T-helper 2 cell treated with Interferon-gamma antibody and Interleukin-4, amounts not matched to agents 5 μg/mL and 100 μg/mL, for 36 hours (primary cell): Measurements from ENCODE around the gene NMNAT3.

Experiments used
- DNase-seq: peaks from one replicate; pipeline ENCODE4 v3.0.0; 2021; ENCODE audit warnings: low spot score
- H3K27ac Mint-ChIP-seq: one replicate; pipeline ENCODE4 v1.8.0; 2021; ENCODE audit warnings: mild to moderate bottlenecking, mixed read lengths
- H3K27me3 Mint-ChIP-seq: one replicate; pipeline ENCODE4 v1.8.0; 2021; ENCODE audit warnings: low read depth, mixed read lengths
- H3K36me3 Mint-ChIP-seq: one replicate; pipeline ENCODE4 v1.8.0; 2021; ENCODE audit warnings: low read depth, mixed read lengths
- H3K4me1 Mint-ChIP-seq: one replicate; pipeline ENCODE4 v1.8.0; 2021; ENCODE audit warnings: low read depth, mixed read lengths
- H3K4me3 Mint-ChIP-seq: one replicate; pipeline ENCODE4 v1.8.0; 2022; ENCODE audit warnings: mild to moderate bottlenecking, moderate library complexity, mixed read lengths
- H3K9me3 Mint-ChIP-seq: one replicate; pipeline ENCODE4 v1.8.0; 2021; ENCODE audit warnings: mixed read lengths

NMNAT3 gene

DNA sequence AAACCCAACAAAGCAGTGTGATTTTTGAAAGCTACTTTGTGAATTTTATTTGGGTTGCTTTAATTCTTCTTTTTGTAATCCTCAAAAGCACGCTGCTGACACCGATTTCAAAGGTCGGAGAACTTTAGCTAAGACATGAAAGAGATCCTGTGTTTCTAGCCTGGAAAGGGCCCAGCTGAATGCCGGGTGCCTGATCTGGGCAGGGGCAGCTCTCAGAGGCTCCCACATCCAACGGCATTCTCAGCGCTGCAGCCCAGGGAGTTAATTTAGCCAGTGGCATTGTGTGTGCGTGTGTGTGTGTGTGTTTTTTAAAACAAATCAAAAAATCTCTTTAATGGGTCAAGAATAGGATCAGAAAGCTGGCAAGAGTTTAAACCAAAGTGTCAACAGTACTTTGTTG, 144.8 kb downstream of the NMNAT3 start:
- Mint-ChIP-seq H3K27me3 (peaks cover 9% of the 10 kb centered on the region), H3K4me1 (no peaks in the 10 kb centered on the region), H3K36me3 (no peaks in the 10 kb centered on the region), H3K4me3 (no peak overlapping the region), H3K27ac (no peak overlapping the region), H3K9me3 (no peaks in the 10 kb centered on the region)
- no peak for DNase-seq

DNA sequence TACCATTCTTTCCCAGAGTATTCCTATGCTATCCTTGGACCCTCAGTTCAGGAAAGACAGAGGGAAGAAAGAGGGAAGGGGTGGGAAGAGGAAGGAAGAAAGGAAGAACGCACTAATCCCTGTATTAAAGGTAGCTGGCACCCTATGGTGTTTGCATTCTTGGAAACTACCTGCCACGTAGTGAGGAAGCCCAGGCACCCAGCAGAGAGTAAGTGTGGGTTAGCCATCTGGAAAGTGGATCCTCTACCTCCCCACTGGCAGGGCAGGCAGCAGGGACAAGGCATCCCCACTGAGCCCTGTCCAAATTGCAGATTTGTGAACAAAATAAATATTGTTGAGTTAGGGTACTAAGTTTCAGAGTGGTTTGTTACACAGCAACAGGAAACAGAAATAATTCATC, 147.1 kb downstream of the NMNAT3 start:
- DNase-seq: no peak
- no peak overlapping the region for H3K4me3 Mint-ChIP-seq
- no peak overlapping the region for H3K27ac Mint-ChIP-seq
- H3K27me3 Mint-ChIP-seq: no peaks in the 10 kb centered on the region
- no peaks in the 10 kb centered on the region for H3K9me3 Mint-ChIP-seq
- H3K4me1 Mint-ChIP-seq: no peaks in the 10 kb centered on the region
- no peaks in the 10 kb centered on the region for H3K36me3 Mint-ChIP-seq

DNA sequence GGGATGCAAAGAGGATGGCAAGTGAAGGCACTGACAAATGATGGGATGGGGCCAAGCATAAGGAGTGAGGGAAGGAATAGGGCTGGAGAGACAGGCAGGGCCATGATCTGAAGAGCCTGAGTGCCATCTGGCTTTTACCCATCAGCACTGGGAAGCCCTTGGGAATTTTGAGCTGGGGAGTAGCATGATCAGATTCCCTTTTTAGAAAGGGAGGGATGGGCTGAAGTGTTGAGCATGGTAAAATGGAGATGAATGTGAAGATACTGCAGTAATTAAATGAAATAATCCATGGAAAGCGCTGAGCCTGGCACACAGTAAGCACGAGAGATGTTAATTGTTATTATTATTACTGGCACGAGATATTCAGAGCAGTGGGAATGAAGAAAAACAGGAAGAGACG, 148.1 kb downstream of the NMNAT3 start:
- H3K9me3 Mint-ChIP-seq: no peaks in the 10 kb centered on the region
- no peaks in the 10 kb centered on the region for H3K27me3 Mint-ChIP-seq
- no peak overlapping the region for H3K4me3 Mint-ChIP-seq
- H3K27ac Mint-ChIP-seq: no peak overlapping the region
- no peak for DNase-seq
- H3K36me3 Mint-ChIP-seq: no peaks in the 10 kb centered on the region
- no peaks in the 10 kb centered on the region for H3K4me1 Mint-ChIP-seq

DNA sequence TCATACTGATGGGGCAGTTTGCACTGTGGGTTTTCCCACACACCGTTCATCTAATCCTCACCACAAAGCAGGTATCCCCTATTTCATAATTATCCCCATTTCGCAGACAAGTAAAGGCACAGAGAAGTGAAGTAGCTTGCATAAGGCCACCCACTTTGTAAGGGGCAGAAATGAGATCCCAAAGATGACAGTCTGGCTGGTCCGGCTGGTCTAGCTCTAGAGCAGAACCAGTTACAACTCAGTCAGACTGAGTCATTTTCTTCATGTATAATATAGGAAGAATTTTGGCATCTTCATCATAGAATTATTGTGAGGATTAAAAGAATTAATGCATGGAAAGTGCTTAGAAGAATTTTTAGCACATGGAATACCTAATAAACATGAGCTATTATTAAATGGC, 148.8 kb downstream of the NMNAT3 start:
- no peak overlapping the region for H3K27ac Mint-ChIP-seq
- H3K27me3 Mint-ChIP-seq: no peaks in the 10 kb centered on the region
- H3K4me1 Mint-ChIP-seq: no peaks in the 10 kb centered on the region
- H3K4me3 Mint-ChIP-seq: no peak overlapping the region
- H3K36me3 Mint-ChIP-seq: no peaks in the 10 kb centered on the region
- no peaks in the 10 kb centered on the region for H3K9me3 Mint-ChIP-seq
- no peak for DNase-seq

DNA sequence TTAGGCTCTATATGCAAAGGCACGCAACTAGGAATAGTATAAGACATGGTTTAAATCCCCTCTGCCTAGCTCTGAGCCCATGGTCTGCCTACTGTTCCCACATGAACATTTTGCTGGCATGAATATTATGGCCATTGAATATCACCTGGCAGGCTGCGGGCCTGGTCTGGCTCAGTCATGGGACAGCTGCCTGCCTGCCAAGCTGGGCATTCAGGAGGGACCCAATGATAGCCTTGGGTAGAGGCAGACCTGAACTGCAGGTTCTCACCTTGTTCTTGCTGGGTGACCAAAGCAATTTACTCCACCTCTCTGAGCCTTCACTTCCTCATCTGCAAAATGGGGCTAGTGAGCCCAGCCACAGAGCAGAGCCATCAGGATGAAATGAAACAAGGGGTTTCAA, 149.5 kb downstream of the NMNAT3 start:
- no peaks in the 10 kb centered on the region for H3K27me3 Mint-ChIP-seq
- no peak for DNase-seq
- H3K9me3 Mint-ChIP-seq: no peaks in the 10 kb centered on the region
- no peaks in the 10 kb centered on the region for H3K36me3 Mint-ChIP-seq
- no peak overlapping the region for H3K27ac Mint-ChIP-seq
- H3K4me3 Mint-ChIP-seq: no peak overlapping the region
- no peaks in the 10 kb centered on the region for H3K4me1 Mint-ChIP-seq

DNA sequence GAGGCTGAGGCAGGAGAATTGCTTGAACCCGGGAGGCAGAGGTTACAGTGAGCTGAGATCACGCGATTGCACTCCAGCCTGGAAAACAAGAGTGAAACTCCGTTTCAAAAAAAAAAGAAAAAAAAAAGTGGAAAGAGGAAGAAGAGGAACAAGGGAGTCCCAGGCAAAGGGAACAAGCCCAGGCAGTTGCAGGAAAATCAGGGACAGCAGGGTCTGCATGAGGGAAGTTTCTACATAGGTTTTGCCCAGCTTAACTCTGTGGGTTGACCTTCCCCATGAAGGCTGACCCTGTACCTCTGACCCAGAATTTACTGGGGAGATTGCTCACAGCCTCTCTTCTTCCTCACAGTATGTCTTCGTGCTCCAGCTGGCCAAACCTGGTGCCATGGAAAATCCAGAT, 150.5 kb downstream of the NMNAT3 start:
- Mint-ChIP-seq H3K4me1 (no peaks in the 10 kb centered on the region), H3K27ac (no peak overlapping the region)
- no peak for DNase-seq

DNA sequence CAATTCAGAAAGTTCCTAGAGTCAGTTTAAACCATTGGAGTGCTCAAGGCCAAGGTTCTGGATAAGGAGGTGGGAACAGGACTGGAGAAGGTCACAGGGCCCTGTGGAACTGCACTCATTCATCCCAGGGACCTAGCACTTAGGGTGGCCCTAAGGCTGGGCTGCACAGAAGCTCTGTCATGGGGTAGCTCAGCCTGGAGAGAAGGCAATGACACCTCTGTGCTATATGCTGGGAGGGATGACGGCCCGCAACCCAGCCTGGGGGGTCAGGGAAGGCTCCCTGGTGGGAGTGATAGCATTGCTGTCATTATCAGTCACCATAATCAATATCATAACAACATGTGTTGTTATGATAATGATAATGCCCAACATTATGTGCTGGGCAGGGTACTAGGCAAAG, 151.6 kb downstream of the NMNAT3 start:
- Mint-ChIP-seq H3K27me3 (no peaks in the 10 kb centered on the region), H3K4me1 (no peaks in the 10 kb centered on the region), H3K27ac (no peak overlapping the region), H3K4me3 (no peak overlapping the region), H3K9me3 (no peaks in the 10 kb centered on the region), H3K36me3 (no peaks in the 10 kb centered on the region)
- DNase-seq: no peak

More for the DNA sequence above, 150.5 kb downstream of the NMNAT3 start:
- H3K4me3 Mint-ChIP-seq: no peak overlapping the region
- no peaks in the 10 kb centered on the region for H3K36me3 Mint-ChIP-seq
- H3K27me3 Mint-ChIP-seq: no peaks in the 10 kb centered on the region
- no peaks in the 10 kb centered on the region for H3K9me3 Mint-ChIP-seq

DNA sequence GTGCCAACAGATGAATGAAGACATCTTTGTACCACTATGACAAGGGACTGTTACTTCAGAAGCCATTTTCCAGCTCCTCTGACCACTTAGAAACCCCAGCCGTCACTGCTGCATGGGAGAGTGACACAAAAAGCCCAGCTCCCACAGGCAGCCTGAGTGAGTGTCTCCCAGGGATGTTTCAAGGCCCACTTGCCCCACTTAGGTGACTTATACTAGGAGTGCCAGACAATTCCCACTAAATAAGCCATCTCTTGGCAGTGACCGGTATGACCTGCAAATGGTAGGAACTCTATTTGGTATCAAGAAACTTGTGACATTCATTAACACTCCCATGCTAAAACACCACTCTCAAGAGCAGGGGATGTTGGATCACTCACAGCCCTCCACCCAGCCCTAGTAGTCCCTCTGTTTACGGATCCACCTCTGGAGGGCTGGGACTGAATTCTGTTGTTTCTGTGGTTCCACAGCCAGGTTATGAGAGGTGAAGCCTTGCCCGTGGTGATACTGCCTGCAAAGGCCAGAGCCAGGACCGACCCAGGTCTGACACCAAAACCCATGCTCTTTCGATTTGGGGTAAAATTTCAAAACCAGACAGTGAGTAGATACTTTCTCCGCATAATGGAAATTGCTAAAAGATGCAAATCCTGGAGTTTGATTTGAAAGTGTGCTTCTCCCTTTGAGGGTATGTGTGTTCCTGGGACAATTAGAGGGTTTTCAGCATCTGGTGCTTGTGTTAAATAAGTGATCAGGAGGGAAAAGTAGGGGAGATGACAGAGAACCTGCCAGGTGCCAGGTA, 152.7 kb downstream of the NMNAT3 start:
- no peak overlapping the region for H3K4me3 Mint-ChIP-seq
- no peaks in the 10 kb centered on the region for H3K27me3 Mint-ChIP-seq
- DNase-seq: no peak
- H3K36me3 Mint-ChIP-seq: no peaks in the 10 kb centered on the region
- no peaks in the 10 kb centered on the region for H3K4me1 Mint-ChIP-seq
- no peaks in the 10 kb centered on the region for H3K9me3 Mint-ChIP-seq
- H3K27ac Mint-ChIP-seq: no peak overlapping the region

DNA sequence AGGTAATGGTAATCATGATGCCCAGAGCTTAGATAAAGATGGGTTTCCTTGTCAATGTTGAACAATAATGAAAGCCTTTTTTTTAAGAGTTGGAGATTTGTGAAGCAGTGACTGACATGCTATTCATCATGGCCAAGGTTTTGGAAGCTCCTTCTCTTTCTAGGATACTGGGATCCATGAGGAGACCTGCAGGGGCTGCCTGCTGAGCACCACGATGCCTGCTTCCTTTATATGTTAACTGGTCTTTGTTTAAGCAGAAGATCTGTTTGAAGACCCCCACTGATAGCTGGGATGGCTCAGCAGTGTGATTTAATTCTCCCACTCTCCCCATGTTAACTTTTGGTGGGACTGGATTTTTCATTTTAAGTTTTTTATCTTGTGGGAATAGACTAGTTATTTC, 154.1 kb downstream of the NMNAT3 start:
- Mint-ChIP-seq H3K27ac (no peak overlapping the region), H3K4me1 (no peaks in the 10 kb centered on the region), H3K4me3 (no peak overlapping the region), H3K27me3 (no peaks in the 10 kb centered on the region), H3K36me3 (no peaks in the 10 kb centered on the region), H3K9me3 (no peaks in the 10 kb centered on the region)
- DNase-seq: no peak

DNA sequence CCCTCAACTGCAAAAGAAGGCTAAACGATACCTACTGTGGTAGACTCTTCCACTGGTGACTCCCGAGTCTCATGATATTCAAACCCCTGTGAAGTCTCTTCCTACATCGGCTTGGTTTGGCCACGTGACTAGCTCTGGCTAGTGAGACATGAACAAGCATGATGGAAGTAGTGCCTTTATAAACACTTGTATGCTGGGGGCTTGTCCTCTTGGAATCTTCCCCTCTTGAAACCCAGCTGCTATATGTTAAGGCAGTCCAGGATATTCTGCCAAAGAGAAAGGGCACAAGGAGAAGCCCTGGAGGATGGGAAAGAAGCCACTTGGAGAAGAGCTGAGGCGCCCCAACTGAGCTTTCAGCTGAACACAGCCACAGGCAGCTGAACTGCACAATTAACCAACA, 154.6 kb downstream of the NMNAT3 start:
- Mint-ChIP-seq H3K4me3 (no peak overlapping the region), H3K27me3 (no peaks in the 10 kb centered on the region), H3K9me3 (no peaks in the 10 kb centered on the region), H3K4me1 (no peaks in the 10 kb centered on the region), H3K36me3 (no peaks in the 10 kb centered on the region), H3K27ac (no peak overlapping the region)
- no peak for DNase-seq

DNA sequence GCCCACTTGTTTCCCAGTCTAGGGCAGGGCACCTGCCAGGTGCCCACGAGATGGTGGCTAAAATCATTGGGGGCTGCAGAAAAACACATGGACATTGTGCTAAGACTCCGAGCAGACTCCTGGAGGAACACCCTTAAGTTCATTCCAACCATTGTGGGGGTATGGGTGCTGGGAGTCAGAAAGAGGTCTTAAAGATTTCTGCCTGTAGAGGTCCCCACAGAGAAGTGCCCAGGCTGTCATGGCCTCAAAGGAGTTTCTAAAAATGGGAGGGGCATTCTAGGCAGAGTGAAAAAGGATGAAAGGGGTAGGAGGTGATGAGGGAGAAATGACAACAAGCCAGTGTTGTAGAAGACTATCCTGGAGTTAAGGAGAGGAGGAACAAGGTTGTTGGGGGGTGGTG, 155.4 kb downstream of the NMNAT3 start:
- DNase-seq: no peak
- Mint-ChIP-seq H3K27me3 (no peaks in the 10 kb centered on the region), H3K36me3 (no peaks in the 10 kb centered on the region), H3K4me3 (no peak overlapping the region), H3K9me3 (no peaks in the 10 kb centered on the region), H3K27ac (no peak overlapping the region), H3K4me1 (no peaks in the 10 kb centered on the region)

DNA sequence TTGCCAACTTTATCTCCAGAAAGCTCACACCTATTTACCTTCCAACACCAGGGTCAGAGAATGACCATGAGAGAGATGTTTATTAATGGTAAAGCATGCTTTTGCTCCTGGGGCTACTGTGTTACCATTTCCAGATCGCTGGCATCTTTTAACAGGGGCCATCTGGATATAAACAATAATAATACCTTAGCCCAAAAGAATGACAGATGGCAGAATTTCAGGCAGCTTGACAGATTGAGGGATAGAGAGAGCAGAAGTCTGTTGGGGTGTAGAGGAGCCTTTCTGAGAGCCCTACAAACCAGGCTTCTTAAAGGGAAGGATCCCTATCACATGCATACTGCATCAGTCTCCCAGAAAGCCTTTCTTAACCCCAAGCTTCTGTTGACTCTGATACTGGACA, 156.0 kb downstream of the NMNAT3 start:
- Mint-ChIP-seq H3K4me1 (no peaks in the 10 kb centered on the region), H3K27ac (no peak overlapping the region), H3K9me3 (no peaks in the 10 kb centered on the region), H3K36me3 (no peaks in the 10 kb centered on the region), H3K27me3 (no peaks in the 10 kb centered on the region), H3K4me3 (no peak overlapping the region)
- no peak for DNase-seq

DNA sequence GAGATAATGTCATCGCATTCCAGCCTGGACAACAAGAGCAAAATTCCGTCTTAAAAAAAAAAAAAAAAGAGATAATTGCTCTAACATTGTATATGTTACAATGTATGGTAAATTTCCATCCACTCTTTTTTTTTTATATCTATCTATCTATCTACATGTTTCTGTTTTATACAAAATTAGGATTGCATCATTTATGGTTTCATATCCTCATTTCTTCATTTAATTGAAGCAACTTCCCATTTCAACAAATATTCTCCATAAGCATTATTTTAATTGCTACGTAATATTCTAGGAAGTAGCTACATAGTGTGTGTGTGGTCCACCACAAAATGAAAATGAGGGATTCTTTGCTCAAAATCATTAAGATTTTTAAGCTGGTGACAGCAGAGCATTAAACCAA, 156.6 kb downstream of the NMNAT3 start:
- Mint-ChIP-seq H3K4me1 (no peaks in the 10 kb centered on the region), H3K4me3 (no peak overlapping the region), H3K9me3 (no peaks in the 10 kb centered on the region), H3K27ac (no peak overlapping the region), H3K27me3 (no peaks in the 10 kb centered on the region), H3K36me3 (no peaks in the 10 kb centered on the region)
- DNase-seq: no peak

DNA sequence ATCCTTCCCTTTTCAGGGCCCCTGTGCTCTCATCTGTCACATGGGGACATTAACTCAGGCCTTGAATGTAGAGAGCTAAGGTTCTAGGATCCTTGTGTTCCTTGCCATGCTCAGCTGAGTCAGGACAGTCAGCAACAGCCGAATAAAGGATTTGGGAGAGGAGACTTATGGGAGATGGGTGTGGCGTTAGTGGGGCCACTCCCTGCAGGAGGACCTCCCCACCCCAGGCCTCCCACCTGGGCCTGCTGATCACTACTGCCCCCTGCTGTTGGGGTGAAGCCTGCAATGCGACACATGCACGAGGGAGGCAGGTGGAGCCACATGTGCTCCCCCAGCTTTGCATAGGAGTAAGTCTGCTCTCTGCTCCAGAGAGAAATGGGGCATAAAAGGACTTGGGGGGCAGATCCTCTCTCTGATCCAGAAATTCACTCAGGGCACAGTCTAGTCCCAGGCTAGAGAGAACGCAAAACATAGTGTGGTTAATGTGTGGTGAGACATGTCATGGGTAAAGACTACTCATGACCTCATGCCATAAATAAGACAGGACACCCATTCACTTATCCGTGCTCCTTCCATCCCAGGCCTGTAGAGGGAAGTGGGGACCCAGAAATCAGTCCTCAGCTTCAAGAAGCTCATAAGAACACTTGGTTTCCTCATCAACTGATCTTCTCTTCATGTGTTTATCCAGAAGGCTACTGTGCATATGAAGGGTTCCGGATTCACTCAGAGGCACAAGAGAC, 157.6 kb downstream of the NMNAT3 start:
- no peaks in the 10 kb centered on the region for H3K36me3 Mint-ChIP-seq
- no peaks in the 10 kb centered on the region for H3K27me3 Mint-ChIP-seq
- H3K9me3 Mint-ChIP-seq: no peaks in the 10 kb centered on the region
- no peak overlapping the region for H3K4me3 Mint-ChIP-seq
- no peak overlapping the region for H3K27ac Mint-ChIP-seq
- H3K4me1 Mint-ChIP-seq: no peaks in the 10 kb centered on the region
- no peak for DNase-seq
